IMR-90 (cell line): Measurements from ENCODE around the gene HLA-B. TPM values are rescaled to one million over a fixed set of nuclear protein-coding genes. Genes with fewer than 3 reads are reported as not detected.

Source experiments
- ATAC-seq: fragments of 200-7000 bp; cut with Tn5 transposase; 2 replicates; pipeline ENCODE4 v1.9.1; 2020; ENCODE audit warnings: low read depth, mild to moderate bottlenecking, moderate library complexity
- BruUV-seq: library from RNA; stranded (reverse); fragments of 400-500 nt; replicated peaks from 2 replicates; lab custom pipeline; 2021; lab: Mats Ljungman, UMichigan
- CTCF ChIA-PET: fragments of 300-600 bp; formaldehyde crosslinking; extraction: SDS; loops from one replicate; lab custom pipeline; 2021; ENCODE audit warnings: antibody characterized with exemption; lab: Yijun Ruan, JAX
- POLR2A ChIA-PET: fragments of 300-600 bp; sonication (Branson Sonifier 250); formaldehyde crosslinking; loops from one replicate; lab custom pipeline; 2022; ENCODE audit warnings: antibody characterized with exemption; ENCODE audit not compliant: unreplicated experiment; lab: Charles Lee
- DNase-seq: peaks from one replicate; pipeline ENCODE4 v3.0.0; 2013
- H2AFZ ChIP-seq: replicated peaks from 2 replicates; pipeline ENCODE3; 2013; ENCODE audit warnings: low read length, mild to moderate bottlenecking; ENCODE audit not compliant: poor library complexity
- H2AK5ac ChIP-seq: 2 replicates; pipeline ENCODE4 v1.6.1; 2013; ENCODE audit warnings: low read depth, low read length, inconsistent platforms
- H2AK9ac ChIP-seq: replicated peaks from 2 replicates; pipeline ENCODE3; 2013; ENCODE audit warnings: mild to moderate bottlenecking, low read depth, low read length, moderate library complexity; ENCODE audit not compliant: poor library complexity
- H2BK120ac ChIP-seq: 2 replicates; pipeline ENCODE4 v1.6.1; 2013; ENCODE audit warnings: low read depth, low read length, inconsistent platforms
- H2BK15ac ChIP-seq: 3 replicates; pipeline ENCODE4 v1.6.1; 2013; ENCODE audit warnings: low read depth, low read length, inconsistent platforms
- H2BK20ac ChIP-seq: 2 replicates; pipeline ENCODE4 v1.6.1; 2013; ENCODE audit warnings: low read depth, mild to moderate bottlenecking, inconsistent platforms, low read length, moderate library complexity
- H2BK5ac ChIP-seq: 2 replicates; pipeline ENCODE4 v1.6.1; 2013; ENCODE audit warnings: mild to moderate bottlenecking, low read depth, low read length, inconsistent platforms; ENCODE audit not compliant: poor library complexity, severe bottlenecking
- H3K14ac ChIP-seq: replicated peaks from 2 replicates; pipeline ENCODE4 v1.6.1; 2013; ENCODE audit warnings: low read depth, low read length, inconsistent platforms
- H3K18ac ChIP-seq: 2 replicates; pipeline ENCODE4 v1.6.1; 2013; ENCODE audit warnings: low read depth, low read length, control low read depth
- H3K23ac ChIP-seq: 2 replicates; pipeline ENCODE4 v1.6.1; 2013; ENCODE audit warnings: low read depth, low read length, inconsistent platforms
- H3K27ac ChIP-seq: 2 replicates; pipeline ENCODE4 v1.5.1; 2013; ENCODE audit warnings: mild to moderate bottlenecking, control low read depth, low read length; ENCODE audit not compliant: insufficient read depth
- H3K27me3 ChIP-seq: 2 replicates; pipeline ENCODE4 v1.6.1; 2013; ENCODE audit warnings: low read length; ENCODE audit not compliant: control insufficient read depth, insufficient read depth
- H3K36me3 ChIP-seq: 2 replicates; pipeline ENCODE4 v1.6.1; 2013; ENCODE audit warnings: low read length, mixed read lengths; ENCODE audit not compliant: control insufficient read depth, insufficient read depth
- H3K4ac ChIP-seq: 2 replicates; pipeline ENCODE4 v1.6.1; 2013; ENCODE audit warnings: low read depth, low read length, inconsistent platforms
- H3K4me1 ChIP-seq: 2 replicates; pipeline ENCODE4 v1.6.1; 2013; ENCODE audit warnings: low read length, mixed read lengths; ENCODE audit not compliant: control insufficient read depth, insufficient read depth
- H3K4me2 ChIP-seq: 2 replicates; pipeline ENCODE4 v1.6.1; 2013; ENCODE audit warnings: low read depth, mild to moderate bottlenecking, control low read depth, low read length, moderate library complexity
- H3K4me3 ChIP-seq: 2 replicates; pipeline ENCODE4 v1.5.1; 2013; ENCODE audit warnings: low read depth, mild to moderate bottlenecking, control low read depth, low read length, moderate library complexity; ENCODE audit not compliant: insufficient read depth
- H3K56ac ChIP-seq: 2 replicates; pipeline ENCODE4 v1.6.1; 2013; ENCODE audit warnings: low read length, inconsistent platforms; ENCODE audit not compliant: insufficient read depth; ENCODE audit errors: extremely low read depth
- H3K79me1 ChIP-seq, 2 experiments: 2 replicates each; pipeline ENCODE4 v1.6.1; 2013; ENCODE audit warnings: low read length in 2 of 2, inconsistent platforms in 1 of 2, low read depth in 1 of 2
- H3K9ac ChIP-seq: 2 replicates; pipeline ENCODE4 v1.6.1; 2013; ENCODE audit warnings: low read depth, low read length, control low read depth
- H3K9me1 ChIP-seq: 2 replicates; pipeline ENCODE4 v1.6.1; 2013; ENCODE audit warnings: low read length, inconsistent platforms; ENCODE audit not compliant: insufficient read depth
- H3K9me3 ChIP-seq: 2 replicates; pipeline ENCODE4 v1.6.1; 2013; ENCODE audit warnings: low read length; ENCODE audit not compliant: control insufficient read depth, insufficient read depth
- H4K20me1 ChIP-seq: 2 replicates; pipeline ENCODE4 v1.6.1; 2013; ENCODE audit warnings: low read length, inconsistent platforms; ENCODE audit not compliant: insufficient read depth
- H4K5ac ChIP-seq: 2 replicates; pipeline ENCODE4 v1.6.1; 2013; ENCODE audit warnings: mild to moderate bottlenecking, low read depth, low read length, control low read depth
- H4K8ac ChIP-seq, 2 experiments: 2 replicates each; pipeline ENCODE4 v1.6.1; 2013; ENCODE audit warnings: low read depth in 2 of 2, low read length in 2 of 2, control low read depth in 1 of 2, inconsistent platforms in 1 of 2
- H4K91ac ChIP-seq: 2 replicates; pipeline ENCODE4 v1.6.1; 2013; ENCODE audit warnings: low read depth, low read length, inconsistent platforms; ENCODE audit not compliant: insufficient read depth
- BHLHE40 ChIP-seq: fragments of 150-350 bp; IDR thresholded peaks from 2 replicates; pipeline ENCODE4 v1.6.1; 2016; ENCODE audit warnings: mild to moderate bottlenecking, low read depth, low read length
- CEBPB ChIP-seq: IDR thresholded peaks from 2 replicates; pipeline ENCODE4 v1.6.1; 2012; ENCODE audit warnings: low read depth, low read length, improper control_type of control experiment
- CHD1 ChIP-seq: IDR thresholded peaks from 2 replicates; pipeline ENCODE4 v1.6.1; 2012; ENCODE audit warnings: low read depth, low read length, improper control_type of control experiment
- CTCF ChIP-seq: conservative IDR thresholded peaks from 2 replicates; pipeline ENCODE4 v1.5.1; 2012; ENCODE audit warnings: mild to moderate bottlenecking, low read depth, low read length, improper control_type of control experiment
- ELK1 ChIP-seq: fragments of 150-350 bp; IDR thresholded peaks from 2 replicates; pipeline ENCODE4 v1.6.1; 2016; ENCODE audit warnings: low read depth, mild to moderate bottlenecking, low read length, moderate library complexity, borderline replicate concordance
- FOS ChIP-seq: fragments of 150-350 bp; IDR thresholded peaks from 2 replicates; pipeline ENCODE4 v1.6.1; 2016; ENCODE audit warnings: low read depth, low read length
- MAFK ChIP-seq: IDR thresholded peaks from 2 replicates; pipeline ENCODE4 v1.6.1; 2012; ENCODE audit warnings: low read depth, low read length, improper control_type of control experiment
- MAZ ChIP-seq: IDR thresholded peaks from 2 replicates; pipeline ENCODE4 v1.6.1; 2012; ENCODE audit warnings: low read depth, mild to moderate bottlenecking, low read length, improper control_type of control experiment, moderate library complexity, borderline replicate concordance
- MXI1 ChIP-seq: IDR thresholded peaks from 2 replicates; pipeline ENCODE4 v1.6.1; 2012; ENCODE audit warnings: low read depth, mild to moderate bottlenecking, low read length, moderate library complexity, borderline replicate concordance
- NFE2L2 ChIP-seq: fragments of 150-350 bp; IDR thresholded peaks from 2 replicates; pipeline ENCODE4 v1.6.1; 2016; ENCODE audit warnings: low read depth, mild to moderate bottlenecking, low read length
- POLR2A ChIP-seq: IDR thresholded peaks from 2 replicates; pipeline ENCODE4 v1.6.1; 2012; ENCODE audit warnings: mild to moderate bottlenecking, low read depth, low read length
- RAD21 ChIP-seq: IDR thresholded peaks from 2 replicates; pipeline ENCODE4 v1.6.1; 2012; ENCODE audit warnings: low read length, improper control_type of control experiment
- RCOR1 ChIP-seq: IDR thresholded peaks from 2 replicates; pipeline ENCODE4 v1.6.1; 2012; ENCODE audit warnings: mild to moderate bottlenecking, low read length, improper control_type of control experiment; ENCODE audit not compliant: insufficient replicate concordance
- RFX5 ChIP-seq: IDR thresholded peaks from 2 replicates; pipeline ENCODE4 v1.8.0; 2012; ENCODE audit warnings: low read depth, mild to moderate bottlenecking, low read length, moderate library complexity
- SMC3 ChIP-seq: fragments of 150-350 bp; IDR thresholded peaks from 2 replicates; pipeline ENCODE4 v1.6.1; 2016; ENCODE audit warnings: low read depth, mild to moderate bottlenecking, antibody characterized with exemption, low read length, moderate library complexity
- WGBS, 2 experiments: methylation state at CpG; one replicate each; pipeline versions ENCODE4 v1.1.5 to v1.1.7; 2013; ENCODE audit warnings: missing lambda C conversion rate in 2 of 2; ENCODE audit not compliant: insufficient read length in 1 of 2; ENCODE audit errors: extremely low coverage in 2 of 2; 5-methylcytosine and 5-hydroxymethylcytosine counted together
- dilution Hi-C: fragments of 300-500 bp; cut with HindIII; formaldehyde crosslinking; loops from one replicate; pipeline ENCODE4 v1.14.3; 2018; ENCODE audit warnings: low sequenced_read_pairs; ENCODE audit not compliant: unreplicated experiment
- in situ Hi-C: fragments of 300-500 bp; cut with MboI; formaldehyde crosslinking; loops from 3 replicates; pipeline ENCODE4 v1.14.3; 2019; ENCODE audit warnings: low sequenced_read_pairs, inconsistent platforms, mixed read lengths
- intact Hi-C: fragments of 100-400 bp; cut with micrococcal nuclease; formaldehyde crosslinking; loops from 2 replicates; pipeline ENCODE4 v1.10.0; 2022
- polyA plus RNA-seq, 3 experiments: library from polyadenylated mRNA; depleted of rRNA; stranded (reverse); fragments of >200 nt; gene quantifications; 2 replicates each; pipeline ENCODE4 v1.2.3, GENCODE V29; 2012; ENCODE audit warnings: low replicate concordance in 1 of 3
- total RNA-seq: library from RNA; depleted of rRNA; stranded (reverse); fragments of >200 nt; gene quantifications from 2 replicates; pipeline ENCODE4 v1.2.3, GENCODE V29; 2012
- TF ChIP-seq, protein P1 (sequence below): fragments of 150-350 bp; IDR thresholded peaks from 2 replicates; pipeline ENCODE4 v1.6.1; 2017; ENCODE audit warnings: mild to moderate bottlenecking, antibody characterized with exemption, low read length, low read depth

The HLA-B gene
- total and polyA plus RNA-seq, 2 of the 4 experiments (the other 2 are of a cell fraction) = 44.1 to 309 TPM

DNA sequence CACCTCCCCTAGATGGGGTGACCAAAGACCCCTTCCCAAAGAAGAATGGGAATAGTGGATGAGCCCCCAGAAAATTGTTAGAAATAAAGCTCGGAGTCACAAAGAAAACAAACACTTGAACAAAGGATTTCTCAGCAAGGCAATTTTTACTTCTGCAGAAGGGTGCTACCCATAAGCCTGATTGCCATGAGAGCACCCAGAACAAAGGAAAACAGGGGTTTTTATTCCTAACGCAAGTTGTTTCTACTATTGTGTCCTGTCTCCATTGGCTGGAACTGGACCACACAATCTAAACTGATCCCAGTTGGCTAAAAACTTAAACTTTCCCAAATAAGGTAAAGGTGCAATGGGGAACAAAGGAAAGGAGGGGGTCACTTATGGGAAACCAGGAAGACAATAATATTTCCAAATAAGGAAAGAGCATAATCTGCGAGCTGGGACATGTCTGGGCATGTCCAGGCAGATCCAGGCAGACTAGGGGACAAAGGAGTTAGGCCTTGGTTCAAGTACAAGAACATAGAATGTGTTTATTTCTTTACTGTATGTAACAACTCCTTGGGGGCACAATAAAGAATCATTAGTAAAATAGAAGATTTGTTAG lies 20.0 kb downstream of the HLA-B start:
- Histone ChIP-seq H4K91ac (no peak overlapping the region), H3K36me3 (no peaks in the 10 kb centered on the region), H3K4me2 (no peak overlapping the region), H2AFZ (no peak overlapping the region), H3K9me1 (no peaks in the 10 kb centered on the region), H3K23ac (no peak overlapping the region), H2BK5ac (no peak overlapping the region), H2BK15ac (no peak overlapping the region), H3K9ac (no peak overlapping the region), H2BK120ac (no peak overlapping the region), H4K20me1 (no peaks in the 10 kb centered on the region), H3K4me1 (no peaks in the 10 kb centered on the region), H3K9me3 (peaks cover 11% of the 10 kb centered on the region), H3K56ac (no peak overlapping the region), H3K79me1 (no peaks in the 10 kb centered on the region), H3K4me3 (no peak overlapping the region), H3K4ac (no peak overlapping the region), H2AK5ac (no peak overlapping the region), H4K8ac (no peak overlapping the region), H3K27me3 (no peaks in the 10 kb centered on the region; the same call in 1 of the 2 replicates), H3K27ac (no peak overlapping the region), H3K18ac (no peak overlapping the region), H3K14ac (no peak overlapping the region), H4K5ac (no peak overlapping the region), H2BK20ac (no peak overlapping the region), H2AK9ac (no peak overlapping the region)
- POLR2A ChIA-PET = no interaction called here
- no CpG with 5 or more reads among the region's 3 CpGs for WGBS, 2 experiments
- DNase-seq (no peak), ATAC-seq (no peak)
- TF ChIP-seq MAFK (no peak), RFX5 (no peak), NFE2L2 (no peak), CHD1 (no peak), MAZ (no peak), POLR2A (no peak), FOS (no peak), SMC3 (no peak), MXI1 (no peak), ELK1 (no peak), CTCF (no peak), BHLHE40 (no peak), RCOR1 (no peak), CEBPB (no peak), RAD21 (no peak)
- TF ChIP-seq, protein P1, sequence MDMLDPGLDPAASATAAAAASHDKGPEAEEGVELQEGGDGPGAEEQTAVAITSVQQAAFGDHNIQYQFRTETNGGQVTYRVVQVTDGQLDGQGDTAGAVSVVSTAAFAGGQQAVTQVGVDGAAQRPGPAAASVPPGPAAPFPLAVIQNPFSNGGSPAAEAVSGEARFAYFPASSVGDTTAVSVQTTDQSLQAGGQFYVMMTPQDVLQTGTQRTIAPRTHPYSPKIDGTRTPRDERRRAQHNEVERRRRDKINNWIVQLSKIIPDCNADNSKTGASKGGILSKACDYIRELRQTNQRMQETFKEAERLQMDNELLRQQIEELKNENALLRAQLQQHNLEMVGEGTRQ = no peak
- CTCF ChIA-PET = no interaction called here
- dilution Hi-C loops (no loop called here), intact Hi-C loops (no loop called here), in situ Hi-C loops (no loop called here)
- no TSS peak for BruUV-seq
